B cell (primary cell): ENCODE data around the gene TGDS.

ENCODE experiments used
- EZH2 ChIP-seq: IDR thresholded peaks from 2 replicates; pipeline ENCODE4 v1.6.1; 2012; ENCODE audit warnings: borderline replicate concordance, low read depth, mild to moderate bottlenecking, moderate library complexity, low read length; ENCODE audit not compliant: insufficient read depth, poor library complexity, severe bottlenecking
- TF ChIP-seq, protein P1 (sequence below): fragments of 200-600 bp; IDR thresholded peaks from one replicate; pipeline ENCODE4 v1.8.0; 2022; ENCODE audit warnings: antibody characterized with exemption, mild to moderate bottlenecking

DNA sequence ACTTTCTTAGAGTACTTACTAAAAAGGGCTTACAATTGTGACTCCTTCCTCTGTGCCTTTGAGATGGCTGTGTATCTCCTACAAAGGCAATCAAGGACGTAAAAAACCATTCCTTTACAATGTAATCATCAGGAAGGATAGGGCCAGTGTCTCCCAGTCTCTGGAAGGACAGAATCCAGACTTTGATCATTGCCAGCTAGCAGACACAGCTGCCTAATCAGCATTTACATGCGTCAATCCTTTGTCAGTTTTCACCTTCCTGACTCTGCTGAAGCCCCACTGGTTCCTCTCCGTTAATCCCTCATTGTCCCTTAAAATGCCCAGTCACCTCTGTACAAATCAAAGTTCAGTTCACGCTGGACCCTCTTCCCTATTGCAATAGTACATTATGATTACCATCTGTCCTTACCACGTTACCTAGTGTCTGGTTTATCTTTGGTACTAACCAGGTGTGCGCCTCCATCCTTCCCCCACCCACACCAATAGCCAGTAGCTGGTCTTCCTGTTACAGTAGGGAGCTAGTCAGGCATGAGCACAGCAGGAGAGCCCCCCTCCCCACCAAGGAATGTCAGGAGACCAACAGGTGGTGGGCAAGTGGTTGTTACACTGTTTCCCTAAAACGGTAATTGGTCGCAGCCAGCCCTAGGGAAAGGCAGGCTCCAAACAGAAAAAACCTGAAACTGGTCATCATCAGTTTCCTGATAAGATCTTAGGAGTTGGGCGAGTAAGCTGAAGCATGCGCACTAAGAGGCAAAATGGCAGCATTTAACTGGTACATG, 49.7 kb downstream of the TGDS start:
- TF ChIP-seq, protein P1, sequence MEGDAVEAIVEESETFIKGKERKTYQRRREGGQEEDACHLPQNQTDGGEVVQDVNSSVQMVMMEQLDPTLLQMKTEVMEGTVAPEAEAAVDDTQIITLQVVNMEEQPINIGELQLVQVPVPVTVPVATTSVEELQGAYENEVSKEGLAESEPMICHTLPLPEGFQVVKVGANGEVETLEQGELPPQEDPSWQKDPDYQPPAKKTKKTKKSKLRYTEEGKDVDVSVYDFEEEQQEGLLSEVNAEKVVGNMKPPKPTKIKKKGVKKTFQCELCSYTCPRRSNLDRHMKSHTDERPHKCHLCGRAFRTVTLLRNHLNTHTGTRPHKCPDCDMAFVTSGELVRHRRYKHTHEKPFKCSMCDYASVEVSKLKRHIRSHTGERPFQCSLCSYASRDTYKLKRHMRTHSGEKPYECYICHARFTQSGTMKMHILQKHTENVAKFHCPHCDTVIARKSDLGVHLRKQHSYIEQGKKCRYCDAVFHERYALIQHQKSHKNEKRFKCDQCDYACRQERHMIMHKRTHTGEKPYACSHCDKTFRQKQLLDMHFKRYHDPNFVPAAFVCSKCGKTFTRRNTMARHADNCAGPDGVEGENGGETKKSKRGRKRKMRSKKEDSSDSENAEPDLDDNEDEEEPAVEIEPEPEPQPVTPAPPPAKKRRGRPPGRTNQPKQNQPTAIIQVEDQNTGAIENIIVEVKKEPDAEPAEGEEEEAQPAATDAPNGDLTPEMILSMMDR: no peak
- TF ChIP-seq EZH2: no peak
